Measurements from ENCODE around the gene STARD10.

DNA sequence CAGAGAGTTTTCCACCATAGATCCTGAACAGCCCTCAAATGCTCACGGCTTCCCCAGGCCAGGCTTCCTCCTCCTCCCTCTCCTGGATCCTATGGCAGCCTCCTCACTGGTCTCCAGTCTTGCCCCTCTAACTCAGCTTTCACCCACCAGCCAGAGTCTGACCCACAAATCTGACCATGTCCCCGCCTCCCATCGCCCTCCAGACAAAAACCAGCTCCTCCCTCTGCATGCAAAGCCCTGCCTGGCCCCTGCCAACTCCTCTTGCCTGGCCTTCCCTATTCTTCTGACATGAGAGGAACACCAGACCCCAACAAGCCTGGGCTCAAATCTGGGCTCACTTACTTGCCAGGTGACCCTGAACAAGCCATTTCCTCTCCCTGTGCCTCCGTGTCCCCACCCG lies 87.3 kb downstream of the STARD10 start:
- TF ChIP-seq TAF1 (IDR thresholded peaks at IDR 0.05; ENCODE audit: borderline replicate concordance, insufficient read depth, low read length) (no peak), POLR2AphosphoS5 (IDR thresholded peaks at IDR 0.05; ENCODE audit: low read depth, low read length) (no peak), FOXP2 (optimal IDR thresholded peaks at IDR 0.05; ENCODE audit: borderline replicate concordance, extremely low read depth, extremely low read length, insufficient read depth) (no peak), SIN3A (IDR thresholded peaks at IDR 0.05; ENCODE audit: borderline replicate concordance, insufficient read depth, low read length) (no peak)
- TF ChIP-seq, protein P1, sequence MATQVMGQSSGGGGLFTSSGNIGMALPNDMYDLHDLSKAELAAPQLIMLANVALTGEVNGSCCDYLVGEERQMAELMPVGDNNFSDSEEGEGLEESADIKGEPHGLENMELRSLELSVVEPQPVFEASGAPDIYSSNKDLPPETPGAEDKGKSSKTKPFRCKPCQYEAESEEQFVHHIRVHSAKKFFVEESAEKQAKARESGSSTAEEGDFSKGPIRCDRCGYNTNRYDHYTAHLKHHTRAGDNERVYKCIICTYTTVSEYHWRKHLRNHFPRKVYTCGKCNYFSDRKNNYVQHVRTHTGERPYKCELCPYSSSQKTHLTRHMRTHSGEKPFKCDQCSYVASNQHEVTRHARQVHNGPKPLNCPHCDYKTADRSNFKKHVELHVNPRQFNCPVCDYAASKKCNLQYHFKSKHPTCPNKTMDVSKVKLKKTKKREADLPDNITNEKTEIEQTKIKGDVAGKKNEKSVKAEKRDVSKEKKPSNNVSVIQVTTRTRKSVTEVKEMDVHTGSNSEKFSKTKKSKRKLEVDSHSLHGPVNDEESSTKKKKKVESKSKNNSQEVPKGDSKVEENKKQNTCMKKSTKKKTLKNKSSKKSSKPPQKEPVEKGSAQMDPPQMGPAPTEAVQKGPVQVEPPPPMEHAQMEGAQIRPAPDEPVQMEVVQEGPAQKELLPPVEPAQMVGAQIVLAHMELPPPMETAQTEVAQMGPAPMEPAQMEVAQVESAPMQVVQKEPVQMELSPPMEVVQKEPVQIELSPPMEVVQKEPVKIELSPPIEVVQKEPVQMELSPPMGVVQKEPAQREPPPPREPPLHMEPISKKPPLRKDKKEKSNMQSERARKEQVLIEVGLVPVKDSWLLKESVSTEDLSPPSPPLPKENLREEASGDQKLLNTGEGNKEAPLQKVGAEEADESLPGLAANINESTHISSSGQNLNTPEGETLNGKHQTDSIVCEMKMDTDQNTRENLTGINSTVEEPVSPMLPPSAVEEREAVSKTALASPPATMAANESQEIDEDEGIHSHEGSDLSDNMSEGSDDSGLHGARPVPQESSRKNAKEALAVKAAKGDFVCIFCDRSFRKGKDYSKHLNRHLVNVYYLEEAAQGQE (IDR thresholded peaks at IDR 0.05; ENCODE audit: insufficient read depth in 1 of 2, low read depth in 2 of 2, low read length in 2 of 2), result no peak

Data from PFSK-1 (cell line).